Loucy (cell line): Measurements from ENCODE around the gene NEK9.

ENCODE experiments used
- EZH2phosphoT487 ChIP-seq: fragments of 200-600 bp; IDR thresholded peaks from 2 replicates; pipeline ENCODE4 v1.6.1; 2018; ENCODE audit warnings: antibody characterized with exemption, mild to moderate bottlenecking, moderate library complexity, borderline replicate concordance
- TF ChIP-seq, protein P1 (sequence below): fragments of 200-600 bp; sonication (generic); conservative IDR thresholded peaks from 2 replicates; pipeline ENCODE4 v1.5.1; 2014; ENCODE audit warnings: mild to moderate bottlenecking, antibody characterized with exemption, low read length

DNA sequence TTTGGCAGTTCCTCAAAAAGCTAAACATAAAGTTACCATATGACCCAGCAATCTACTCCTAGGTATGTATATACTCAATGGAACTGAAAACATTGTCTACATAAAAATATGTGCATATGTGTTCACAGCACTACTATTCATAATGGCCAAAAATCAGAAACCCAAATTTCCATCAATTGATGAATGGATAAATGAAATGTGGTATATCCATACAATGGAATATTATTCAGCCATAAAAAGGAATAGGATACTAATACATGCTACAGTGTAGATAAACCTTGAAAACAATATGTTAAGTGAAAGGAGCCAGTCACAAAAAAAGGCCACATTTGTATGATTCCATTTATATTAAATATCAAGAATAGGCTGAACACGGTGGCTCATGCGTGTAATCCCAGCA, 66.4 kb downstream of the NEK9 start:
- TF ChIP-seq, protein P1, sequence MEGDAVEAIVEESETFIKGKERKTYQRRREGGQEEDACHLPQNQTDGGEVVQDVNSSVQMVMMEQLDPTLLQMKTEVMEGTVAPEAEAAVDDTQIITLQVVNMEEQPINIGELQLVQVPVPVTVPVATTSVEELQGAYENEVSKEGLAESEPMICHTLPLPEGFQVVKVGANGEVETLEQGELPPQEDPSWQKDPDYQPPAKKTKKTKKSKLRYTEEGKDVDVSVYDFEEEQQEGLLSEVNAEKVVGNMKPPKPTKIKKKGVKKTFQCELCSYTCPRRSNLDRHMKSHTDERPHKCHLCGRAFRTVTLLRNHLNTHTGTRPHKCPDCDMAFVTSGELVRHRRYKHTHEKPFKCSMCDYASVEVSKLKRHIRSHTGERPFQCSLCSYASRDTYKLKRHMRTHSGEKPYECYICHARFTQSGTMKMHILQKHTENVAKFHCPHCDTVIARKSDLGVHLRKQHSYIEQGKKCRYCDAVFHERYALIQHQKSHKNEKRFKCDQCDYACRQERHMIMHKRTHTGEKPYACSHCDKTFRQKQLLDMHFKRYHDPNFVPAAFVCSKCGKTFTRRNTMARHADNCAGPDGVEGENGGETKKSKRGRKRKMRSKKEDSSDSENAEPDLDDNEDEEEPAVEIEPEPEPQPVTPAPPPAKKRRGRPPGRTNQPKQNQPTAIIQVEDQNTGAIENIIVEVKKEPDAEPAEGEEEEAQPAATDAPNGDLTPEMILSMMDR: no peak
- no peak for TF ChIP-seq EZH2phosphoT487
